ENCODE results near the gene TTC38. TPM values are rescaled to one million over a fixed set of nuclear protein-coding genes. Genes with fewer than 3 reads are reported as not detected.

Gene TTC38
- total and polyA plus RNA-seq, 3 donors from 2014 or later, result 15.7 to 44.2 (median 36.4) TPM

GRCh38 chr22:46319319-46319718 lies 51.5 kb downstream of the TTC38 start:
- no peaks in the 10 kb centered on the region for H3K27me3 ChIP-seq
- no peak overlapping the region for H3K27ac ChIP-seq
- no peaks in the 10 kb centered on the region for H3K9me3 ChIP-seq
- H3K4me1 ChIP-seq, result peaks cover 11% of the 10 kb centered on the region
- no peak for DNase-seq
- intact Hi-C loops (cut with DNase I; ENCODE audit: low total_unique reads), result loop anchor here (10.0 kb wide), 1 partner anchor 325 kb away; no protein-coding TSS in a partner anchor
- H3K4me3 ChIP-seq, result no peak overlapping the region
- 90 to 94% methylated on average over 10 of the region's 10 CpGs for WGBS, 2 donors
- no peaks in the 10 kb centered on the region for H3K36me3 ChIP-seq (ENCODE audit: low read depth, missing control alignments)
- no peak for TF ChIP-seq POLR2A (IDR thresholded peaks at IDR 0.05)
- TF ChIP-seq CTCF (IDR thresholded peaks at IDR 0.05), result no peak

GRCh38 chr22:46320166-46320710 lies 52.4 kb downstream of the TTC38 start:
- intact Hi-C loops (cut with DNase I; ENCODE audit: low total_unique reads), result no loop called here
- H3K27me3 ChIP-seq, result no peaks in the 10 kb centered on the region
- no peaks in the 10 kb centered on the region for H3K9me3 ChIP-seq
- H3K27ac ChIP-seq, result no peak overlapping the region
- H3K4me3 ChIP-seq, result no peak overlapping the region
- WGBS, 2 donors, result 86 to 91% methylated on average over 6 to 14 of the region's 14 CpGs
- no peak for DNase-seq
- no peaks in the 10 kb centered on the region for H3K36me3 ChIP-seq (ENCODE audit: low read depth, missing control alignments)
- H3K4me1 ChIP-seq, result peaks cover 11% of the 10 kb centered on the region
- TF ChIP-seq POLR2A (IDR thresholded peaks at IDR 0.05) (no peak), CTCF (IDR thresholded peaks at IDR 0.05) (no peak)

GRCh38 chr22:46320716-46321386 lies 53.0 kb downstream of the TTC38 start:
- no peak for TF ChIP-seq POLR2A (IDR thresholded peaks at IDR 0.05)
- TF ChIP-seq CTCF (IDR thresholded peaks at IDR 0.05), result no peak
- Histone ChIP-seq H3K27me3 (no peaks in the 10 kb centered on the region), H3K9me3 (no peaks in the 10 kb centered on the region), H3K4me3 (no peak overlapping the region), H3K36me3 (ENCODE audit: low read depth, missing control alignments) (no peaks in the 10 kb centered on the region), H3K4me1 (peaks cover 11% of the 10 kb centered on the region), H3K27ac (no peak overlapping the region)
- intact Hi-C loops (cut with DNase I; ENCODE audit: low total_unique reads), result no loop called here
- DNase-seq, result no peak
- WGBS, 2 donors, result 95% methylated on average over 20 of the region's 20 CpGs

- intact Hi-C loops (cut with DNase I; ENCODE audit: low total_unique reads), result no loop called here
- H3K9me3 ChIP-seq, result no peaks in the 10 kb centered on the region
- no peak overlapping the region for H3K27ac ChIP-seq
- no peak for TF ChIP-seq CTCF (IDR thresholded peaks at IDR 0.05)
- no peak for TF ChIP-seq POLR2A (IDR thresholded peaks at IDR 0.05)
- no peaks in the 10 kb centered on the region for H3K27me3 ChIP-seq
- H3K4me3 ChIP-seq, result no peak overlapping the region
- no peaks in the 10 kb centered on the region for H3K36me3 ChIP-seq (ENCODE audit: low read depth, missing control alignments)
- peaks cover 9% of the 10 kb centered on the region for H3K4me1 ChIP-seq
- no peak for DNase-seq
- 94 to 97% methylated on average over 10 to 15 of the region's 15 CpGs for WGBS, 2 donors
Measured at GRCh38 chr22:46322711-46323110, 54.9 kb downstream of the TTC38 start.

- H3K27ac ChIP-seq, result no peak overlapping the region
- H3K4me3 ChIP-seq, result no peak overlapping the region
- H3K9me3 ChIP-seq, result no peaks in the 10 kb centered on the region
- TF ChIP-seq CTCF (IDR thresholded peaks at IDR 0.05), result no peak
- no peak for TF ChIP-seq POLR2A (IDR thresholded peaks at IDR 0.05)
- DNase-seq, result no peak
- WGBS, 2 donors, result 96 to 99% methylated on average over 15 to 19 of the region's 19 CpGs
- intact Hi-C loops (cut with DNase I; ENCODE audit: low total_unique reads), result no loop called here
- H3K4me1 ChIP-seq, result peaks cover 4% of the 10 kb centered on the region
- H3K36me3 ChIP-seq (ENCODE audit: low read depth, missing control alignments), result no peaks in the 10 kb centered on the region
- H3K27me3 ChIP-seq, result no peaks in the 10 kb centered on the region
Measured at GRCh38 chr22:46323162-46323561, 55.4 kb downstream of the TTC38 start.

Measured in testis (tissue), 3 donors.